ENCODE measurements around the gene NFIC. TPM values are rescaled to one million over a fixed set of nuclear protein-coding genes. Genes with fewer than 3 reads are reported as not detected.

Gene NFIC
- total and polyA plus RNA-seq, 2 of the 4 experiments (the other 2 are of a cell fraction), result 21.9 to 32.1 TPM

- Histone ChIP-seq H3K18ac (ENCODE audit: low read depth, low read length) (no peak overlapping the region), H3K4ac (ENCODE audit: low read depth, low read length) (no peak overlapping the region), H2BK20ac (ENCODE audit: low read depth, low read length) (no peak overlapping the region), H3K9me1 (ENCODE audit: insufficient read depth, low read length) (peaks cover 25% of the 10 kb centered on the region), H3K14ac (replicated peaks; ENCODE audit: low read depth, low read length) (no peak overlapping the region), H4K5ac (ENCODE audit: low read depth, low read length) (no peak overlapping the region), H3K9me3 (ENCODE audit: control insufficient read depth, insufficient read depth, low read length) (no peaks in the 10 kb centered on the region), H4K91ac (ENCODE audit: insufficient read depth, low read depth, low read length) (no peak overlapping the region), H3K56ac (ENCODE audit: extremely low read depth, insufficient read depth, low read length) (no peak overlapping the region), H2BK5ac (ENCODE audit: low read depth, low read length, poor library complexity, severe bottlenecking) (no peak overlapping the region), H3K4me3 (ENCODE audit: insufficient read depth, low read depth, low read length) (no peak overlapping the region), H3K79me1 (ENCODE audit: low read depth in 1 of 2, low read length in 2 of 2) (peaks cover 4 to 72% of the 10 kb centered on the region in 2 experiments; a peak in 2 of 4 replicates), H3K4me1 (ENCODE audit: control insufficient read depth, insufficient read depth, low read length) (peaks cover 22% of the 10 kb centered on the region), H2AFZ (replicated peaks; ENCODE audit: low read length, poor library complexity) (no peak overlapping the region), H3K9ac (ENCODE audit: low read depth, low read length) (no peak overlapping the region), H2BK15ac (ENCODE audit: low read depth, low read length) (no peak overlapping the region), H2AK9ac (replicated peaks; ENCODE audit: low read depth, low read length, poor library complexity) (no peak overlapping the region), H4K8ac (ENCODE audit: low read depth in 2 of 2, low read length in 2 of 2) (no peak overlapping the region), H3K27ac (ENCODE audit: insufficient read depth, low read length) (no peak overlapping the region), H3K4me2 (ENCODE audit: low read depth, low read length) (no peak overlapping the region), H2BK120ac (ENCODE audit: low read depth, low read length) (no peak overlapping the region), H2AK5ac (ENCODE audit: low read depth, low read length) (no peak overlapping the region), H3K36me3 (ENCODE audit: control insufficient read depth, insufficient read depth, low read length) (peaks cover 29% of the 10 kb centered on the region), H3K23ac (ENCODE audit: low read depth, low read length) (no peak overlapping the region), H3K27me3 (ENCODE audit: control insufficient read depth, insufficient read depth, low read length) (no peaks in the 10 kb centered on the region), H4K20me1 (ENCODE audit: insufficient read depth, low read length) (peaks cover 93% of the 10 kb centered on the region)
- ATAC-seq (ENCODE audit: low read depth), result no peak
- in situ Hi-C loops (cut with MboI; ENCODE audit: low sequenced_read_pairs), result no loop called here
- 95% methylated on average over 35 of the region's 59 CpGs; no CpG with 5 or more reads in 1 of the 2 experiments for WGBS, 2 experiments (ENCODE audit: extremely low coverage in 2 of 2, insufficient read length in 1 of 2)
- ChIA-PET POLR2A (ENCODE audit: unreplicated experiment) (no interaction called here), CTCF (no interaction called here)
- intact Hi-C loops (cut with micrococcal nuclease), result no loop called here
- dilution Hi-C loops (cut with HindIII; ENCODE audit: low sequenced_read_pairs, unreplicated experiment), result no loop called here
- TF ChIP-seq USF2 (IDR thresholded peaks at IDR 0.05; ENCODE audit: low read depth, low read length) (no peak), RAD21 (IDR thresholded peaks at IDR 0.05; ENCODE audit: low read length) (no peak), POLR2A (IDR thresholded peaks at IDR 0.05; ENCODE audit: low read depth, low read length) (no peak), RCOR1 (IDR thresholded peaks at IDR 0.05; ENCODE audit: insufficient replicate concordance, low read length) (no peak), CTCF (conservative IDR thresholded peaks at IDR 0.05; ENCODE audit: low read depth, low read length) (no peak), MAFK (IDR thresholded peaks at IDR 0.05; ENCODE audit: low read depth, low read length) (no peak), MAZ (IDR thresholded peaks at IDR 0.05; ENCODE audit: borderline replicate concordance, low read depth, low read length) (no peak), BHLHE40 (IDR thresholded peaks at IDR 0.05; ENCODE audit: low read depth, low read length) (no peak), SMC3 (IDR thresholded peaks at IDR 0.05; ENCODE audit: low read depth, low read length) (no peak), MXI1 (IDR thresholded peaks at IDR 0.05; ENCODE audit: borderline replicate concordance, low read depth, low read length) (no peak), ELK1 (IDR thresholded peaks at IDR 0.05; ENCODE audit: borderline replicate concordance, low read depth, low read length) (no peak), CEBPB (IDR thresholded peaks at IDR 0.05; ENCODE audit: low read depth, low read length) (no peak), FOS (IDR thresholded peaks at IDR 0.05; ENCODE audit: low read depth, low read length) (no peak), NFE2L2 (IDR thresholded peaks at IDR 0.05; ENCODE audit: low read depth, low read length) (no peak)
- DNase-seq, result no peak
- BruUV-seq (replicated peaks), result TSS peak; percentile 85
Measured at GRCh38 chr19:3381701-3382372, 15.5 kb downstream of the NFIC start.
